Colonic mucosa (tissue), 4 donors: Measurements from ENCODE around the gene IGSF22. TPM values are rescaled to one million over a fixed set of nuclear protein-coding genes. Genes with fewer than 3 reads are reported as not detected.

Source experiments
- DNase-seq: peaks from one replicate; pipeline ENCODE4 v3.0.0-alpha.2; 2020
- H3K27ac ChIP-seq: fragments of 200-600 bp; one replicate; pipeline ENCODE4 v1.8.0; 2021
- H3K27me3 ChIP-seq: fragments of 200-600 bp; one replicate; pipeline ENCODE4 v1.8.0; 2021
- H3K36me3 ChIP-seq: fragments of 200-600 bp; one replicate; pipeline ENCODE4 v1.8.0; 2021
- H3K4me1 ChIP-seq: fragments of 200-600 bp; one replicate; pipeline ENCODE4 v1.8.0; 2021; ENCODE audit warnings: mild to moderate bottlenecking
- H3K4me3 ChIP-seq: fragments of 200-600 bp; one replicate; pipeline ENCODE4 v1.8.0; 2021
- H3K9ac ChIP-seq, 2 donors: one replicate each; pipeline ENCODE4 v1.7.0; 2013; ENCODE audit warnings: control low read depth in 2 of 2, low read depth in 2 of 2, low read length in 2 of 2
- H3K9me3 ChIP-seq: fragments of 200-600 bp; one replicate; pipeline ENCODE4 v1.8.0; 2021
- CTCF ChIP-seq: fragments of 200-600 bp; IDR thresholded peaks from one replicate; pipeline ENCODE4 v1.8.0; 2022; ENCODE audit warnings: antibody characterized with exemption, mild to moderate bottlenecking
- intact Hi-C: fragments of 100-400 bp; cut with DNase I; formaldehyde crosslinking; loops from one replicate; pipeline ENCODE4 v1.14.1; 2022
- total RNA-seq, 2 donors: library from RNA; stranded (reverse); fragmentation: NEBNext Ultra II Directional in 1 of 2; extraction: Animal tissue kit (Norgen Biotek cat#: 25700) in 1 of 2; gene quantifications; one replicate each; pipeline ENCODE4 v1.2.1, GENCODE V29; 2021
- donor health status: healthy.
- donor health status: DM: no; HTN: no; CAD: no.
- donor health status: DM: no; HTN: no; CAD: no.

Gene IGSF22
- total RNA-seq, 2 donors from 2014 or later, result 0.42 to 1.3 TPM

DNA sequence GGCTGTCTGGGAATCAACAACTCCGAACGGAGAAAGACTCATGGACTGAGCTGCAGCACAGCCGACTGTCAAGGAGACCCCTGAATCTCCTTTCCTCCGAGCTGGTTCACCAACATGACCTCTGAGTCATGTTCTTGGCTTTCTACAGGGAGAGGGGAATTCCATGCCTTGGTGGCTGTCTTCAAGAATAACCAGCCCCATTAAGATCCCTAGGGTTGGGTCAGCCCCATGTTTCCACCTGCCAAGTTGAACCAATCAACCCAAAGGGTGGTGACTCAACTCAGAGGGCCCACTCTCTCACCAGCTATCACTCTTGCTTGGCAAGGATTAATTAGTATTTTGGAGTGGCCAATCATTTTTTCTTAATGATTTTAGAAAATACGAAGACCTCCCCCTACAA, 28.3 kb upstream of the IGSF22 start:
- no peaks in the 10 kb centered on the region for H3K9me3 ChIP-seq
- DNase-seq, result no peak
- H3K27ac ChIP-seq, result no peak overlapping the region
- H3K9ac ChIP-seq, result no peak overlapping the region
- no peak overlapping the region for H3K4me3 ChIP-seq
- intact Hi-C loops, result no loop called here
- no peaks in the 10 kb centered on the region for H3K4me1 ChIP-seq
- no peaks in the 10 kb centered on the region for H3K27me3 ChIP-seq
- TF ChIP-seq CTCF, result no peak
- H3K36me3 ChIP-seq, result no peaks in the 10 kb centered on the region

DNA sequence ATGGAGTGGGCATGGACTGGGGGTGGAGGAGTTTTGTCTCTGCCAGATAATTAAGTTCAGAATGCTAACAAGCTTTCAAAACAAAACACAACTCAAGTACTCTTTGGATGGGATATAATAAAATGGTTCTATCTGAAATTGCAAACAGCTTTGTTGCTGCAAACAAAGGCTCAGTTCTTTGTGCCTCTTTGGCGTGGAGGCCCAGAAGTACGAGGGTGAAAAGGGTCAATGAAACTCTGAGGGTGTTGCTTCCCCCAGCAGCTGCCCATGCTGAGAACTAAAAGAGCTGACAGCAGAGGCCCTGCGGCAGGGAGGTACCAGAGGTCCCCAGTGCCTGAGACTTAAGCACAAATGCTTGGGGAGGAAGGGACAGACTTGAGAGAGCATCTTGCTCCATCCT, 26.5 kb upstream of the IGSF22 start:
- Histone ChIP-seq H3K4me1 (no peaks in the 10 kb centered on the region), H3K9me3 (no peaks in the 10 kb centered on the region), H3K9ac (no peak overlapping the region), H3K36me3 (no peaks in the 10 kb centered on the region), H3K27ac (no peak overlapping the region), H3K27me3 (no peaks in the 10 kb centered on the region), H3K4me3 (no peak overlapping the region)
- intact Hi-C loops, result no loop called here
- no peak for TF ChIP-seq CTCF
- no peak for DNase-seq

DNA sequence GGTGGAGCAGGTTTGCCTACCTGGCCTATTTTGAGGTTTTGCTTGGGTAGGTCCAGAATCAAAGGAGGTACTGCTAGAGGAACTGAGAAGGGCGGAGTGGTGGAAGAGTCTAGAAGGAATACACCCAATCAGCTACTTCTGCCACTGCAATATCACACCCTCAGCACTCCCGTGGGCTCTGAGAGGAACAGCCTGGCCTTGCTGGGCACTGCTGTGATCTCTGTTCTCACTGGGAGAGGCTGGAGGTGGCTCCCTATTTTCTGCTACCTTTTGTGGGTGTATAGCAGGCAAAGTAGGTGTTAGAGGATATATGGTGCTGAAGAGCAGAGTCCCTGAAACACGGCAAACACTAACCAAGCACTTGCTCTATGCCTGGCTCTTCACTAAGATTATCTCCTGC, 25.0 kb upstream of the IGSF22 start:
- Histone ChIP-seq H3K4me3 (no peak overlapping the region), H3K9ac (no peak overlapping the region), H3K36me3 (no peaks in the 10 kb centered on the region), H3K9me3 (no peaks in the 10 kb centered on the region), H3K4me1 (no peaks in the 10 kb centered on the region), H3K27me3 (no peaks in the 10 kb centered on the region), H3K27ac (no peak overlapping the region)
- intact Hi-C loops, result no loop called here
- TF ChIP-seq CTCF, result no peak
- no peak for DNase-seq

DNA sequence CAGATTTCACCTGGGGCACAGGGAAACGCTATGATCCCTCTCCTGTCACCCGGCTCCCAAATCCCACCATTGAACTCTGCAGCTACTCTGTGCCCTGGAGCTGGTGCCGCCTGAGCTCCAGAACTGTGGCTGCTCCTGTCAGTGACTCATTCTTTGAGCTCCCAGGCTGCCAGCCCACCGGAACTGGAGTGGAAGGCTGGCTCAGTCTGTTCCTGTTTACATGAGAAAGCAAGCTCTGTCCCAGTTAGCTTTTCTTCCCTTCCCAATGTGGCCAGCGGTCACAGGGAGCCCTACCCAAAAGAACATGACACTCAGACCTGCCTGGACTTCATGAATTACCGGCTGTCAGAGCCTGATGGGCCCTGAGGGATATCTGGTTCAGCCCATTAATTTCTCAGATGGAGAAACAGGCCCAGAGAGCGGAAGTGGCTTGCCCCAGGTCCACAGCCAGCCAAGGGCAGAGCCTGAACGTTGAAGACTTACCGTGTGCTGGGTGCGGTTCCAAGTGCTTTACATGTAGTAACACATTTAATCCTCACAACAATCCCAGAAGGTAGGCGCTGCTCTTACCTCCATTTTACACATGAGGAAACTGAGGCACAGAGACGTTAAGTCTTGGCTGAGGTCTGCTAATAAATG, 23.8 kb upstream of the IGSF22 start:
- Histone ChIP-seq H3K4me3 (no peak overlapping the region), H3K27me3 (no peaks in the 10 kb centered on the region), H3K9me3 (no peaks in the 10 kb centered on the region), H3K9ac (no peak overlapping the region), H3K4me1 (no peaks in the 10 kb centered on the region), H3K27ac (no peak overlapping the region), H3K36me3 (no peaks in the 10 kb centered on the region)
- no peak for DNase-seq
- intact Hi-C loops, result no loop called here
- TF ChIP-seq CTCF, result no peak

GRCh38 chr11:18748766-18749365, 22.9 kb upstream of the IGSF22 start:
- Histone ChIP-seq H3K27me3 (no peaks in the 10 kb centered on the region), H3K9ac (no peak overlapping the region), H3K36me3 (no peaks in the 10 kb centered on the region), H3K9me3 (no peaks in the 10 kb centered on the region), H3K4me3 (no peak overlapping the region), H3K27ac (no peak overlapping the region), H3K4me1 (no peaks in the 10 kb centered on the region)
- no peak for TF ChIP-seq CTCF
- DNase-seq, result no peak
- intact Hi-C loops, result no loop called here
